Measurements from ENCODE around the gene POGLUT2.
A peak's percentile ranks its signal among the peaks of the same experiment; 100 is the strongest.

The POGLUT2 gene

DNA sequence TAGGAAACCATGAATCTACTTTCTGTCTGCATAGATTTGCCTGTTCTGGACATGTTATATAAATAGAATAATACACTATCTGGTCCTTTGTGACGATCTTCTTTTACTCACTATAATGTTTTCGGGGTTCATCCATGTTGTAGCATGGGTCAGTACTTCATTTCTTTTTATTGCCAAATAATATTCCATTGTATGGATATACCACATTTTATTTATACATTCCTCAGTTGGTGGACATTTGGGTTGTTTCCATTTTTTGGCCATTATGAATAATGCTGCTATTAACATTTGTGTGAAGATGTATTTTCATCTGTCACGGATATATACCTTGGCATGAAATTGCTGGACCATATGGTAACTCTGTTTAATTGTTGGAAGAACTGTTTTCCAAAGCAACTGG, 6.9 kb upstream of the POGLUT2 start:
- no peak for DNase-seq

DNA sequence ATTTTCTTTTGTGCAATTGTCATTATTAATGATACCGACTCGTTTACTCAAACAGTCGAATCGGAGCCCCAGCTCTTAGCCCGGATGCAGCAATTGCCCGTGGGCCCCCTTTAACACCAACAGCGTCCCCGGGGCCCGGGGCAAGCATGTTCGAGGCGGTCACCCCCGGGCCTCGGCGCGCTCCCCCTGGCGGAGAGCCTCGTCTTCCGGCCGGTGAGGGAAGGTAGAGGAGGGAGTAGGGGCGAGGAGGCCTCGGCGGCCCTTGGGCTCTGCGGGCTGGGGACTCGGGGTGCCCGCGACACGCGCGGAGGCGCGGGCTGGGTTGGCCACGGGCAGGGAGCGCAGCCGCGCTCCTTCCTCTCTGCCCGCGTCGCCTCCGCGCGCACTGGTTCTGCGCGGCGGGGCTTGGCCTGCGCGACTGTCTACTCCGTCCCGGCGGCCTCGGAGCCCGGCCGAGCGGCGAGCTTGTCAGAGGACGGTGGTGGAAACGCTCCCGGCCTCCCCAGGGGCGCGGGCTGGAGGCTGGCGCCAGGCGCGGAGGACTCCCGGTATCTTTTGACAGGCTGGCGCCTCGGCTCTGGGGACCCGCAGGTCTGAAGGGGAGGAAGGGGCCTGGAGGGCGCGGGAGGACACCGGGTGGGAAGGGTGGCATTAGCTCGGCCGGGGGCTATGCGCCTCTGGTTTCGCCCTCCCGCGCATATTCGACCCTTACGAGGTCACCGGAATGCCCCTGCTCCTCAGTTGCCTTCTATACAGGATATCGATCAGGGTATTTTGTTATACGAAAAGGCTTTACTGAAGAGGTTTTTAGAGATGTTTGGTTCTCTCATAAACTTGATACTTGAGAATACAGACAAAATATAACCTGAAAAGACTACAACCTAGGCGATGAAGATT, 1.6 kb upstream of the POGLUT2 start:
- DNase-seq, result peak; percentile 52

DNA sequence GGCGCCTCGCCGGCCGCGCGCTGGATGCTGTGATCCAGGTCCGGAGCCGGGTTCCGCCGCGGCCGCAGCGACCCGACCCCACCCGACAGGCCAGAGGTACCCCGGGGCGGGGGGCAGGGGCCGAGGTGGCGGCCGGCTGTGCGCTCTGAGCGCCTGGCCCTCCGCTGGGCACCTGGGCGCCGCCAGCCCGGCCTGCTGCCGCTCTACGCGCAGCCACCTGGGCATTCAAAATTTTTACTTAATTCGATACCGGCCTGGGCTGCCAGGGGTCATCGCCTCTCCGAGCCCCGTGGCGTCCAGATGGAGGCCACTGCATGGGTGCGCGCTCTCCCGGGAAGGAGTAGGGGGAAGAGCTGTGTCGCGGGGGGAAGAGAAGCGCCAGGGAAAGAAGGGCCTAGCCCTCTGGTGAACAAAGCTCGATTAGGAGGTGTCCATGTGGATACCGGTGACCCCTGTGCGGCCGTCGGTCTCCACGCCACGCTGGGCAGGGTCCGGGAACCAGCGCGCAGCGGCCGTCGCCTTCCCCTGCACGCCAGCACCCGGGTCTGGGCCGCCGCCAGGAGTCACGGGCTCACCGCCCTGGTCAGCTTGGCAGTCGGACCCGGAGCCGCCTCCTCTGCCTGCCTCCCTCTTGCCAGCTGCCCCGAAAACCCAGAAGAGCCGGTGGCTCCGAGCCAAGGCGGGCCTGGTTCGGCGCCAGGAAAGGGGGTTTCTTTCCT, 809 bp upstream of the POGLUT2 start:
- no peak for DNase-seq

DNA sequence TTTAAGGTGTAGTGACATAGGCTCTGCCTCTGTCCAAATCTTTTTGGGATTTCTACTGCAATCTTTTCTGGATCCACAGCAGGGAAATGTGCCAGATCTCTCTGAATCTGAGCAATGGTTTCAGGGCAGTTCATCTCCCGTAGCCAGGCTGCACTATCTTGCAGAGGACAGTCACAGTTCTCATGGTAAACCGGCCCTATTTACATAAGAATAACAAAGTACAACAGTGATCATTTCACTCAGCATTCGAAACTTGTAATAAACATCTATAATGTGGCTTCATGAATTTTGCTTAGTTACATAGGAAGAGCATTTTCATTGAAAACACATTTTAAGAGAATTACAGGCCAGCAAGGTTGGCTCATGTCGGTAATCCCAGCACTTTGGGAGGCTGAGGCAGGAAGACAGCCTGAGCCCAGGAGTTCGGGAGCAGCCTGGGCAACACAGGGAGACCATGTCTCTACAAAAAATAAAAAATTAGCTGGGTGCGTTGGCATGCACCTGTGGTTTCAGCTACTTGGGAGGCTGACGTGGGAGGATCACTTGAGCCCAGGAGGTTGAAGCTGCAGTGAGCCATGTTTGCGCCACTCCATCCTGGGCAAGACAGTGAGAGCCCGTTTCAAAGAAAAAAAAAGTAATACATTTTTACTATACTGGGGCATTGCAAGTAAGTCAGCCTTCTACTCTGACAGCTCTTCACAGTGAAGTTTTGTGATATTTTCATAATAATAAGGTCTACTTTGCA, 5.0 kb downstream of the POGLUT2 start:
- DNase-seq, result no peak

DNA sequence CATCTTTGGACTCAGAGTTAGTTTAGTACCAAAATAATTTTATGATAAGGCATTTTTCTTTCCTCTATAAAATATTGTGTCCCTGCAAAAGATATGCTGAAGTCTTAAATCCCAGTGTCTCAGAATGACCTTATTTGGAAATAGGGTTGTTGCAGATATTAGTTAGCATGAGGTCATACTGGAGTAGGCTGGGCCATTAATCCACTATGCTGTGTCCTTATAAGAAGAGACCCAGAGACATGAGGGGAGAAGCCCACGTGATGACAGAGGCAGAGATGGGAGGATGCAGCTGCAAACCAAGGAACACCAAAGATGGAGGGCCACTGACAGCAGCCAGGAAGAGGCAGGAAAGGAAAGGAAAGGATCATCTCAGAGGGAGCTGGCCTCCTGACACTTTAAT, 6.4 kb downstream of the POGLUT2 start:
- DNase-seq, result no peak

DNA sequence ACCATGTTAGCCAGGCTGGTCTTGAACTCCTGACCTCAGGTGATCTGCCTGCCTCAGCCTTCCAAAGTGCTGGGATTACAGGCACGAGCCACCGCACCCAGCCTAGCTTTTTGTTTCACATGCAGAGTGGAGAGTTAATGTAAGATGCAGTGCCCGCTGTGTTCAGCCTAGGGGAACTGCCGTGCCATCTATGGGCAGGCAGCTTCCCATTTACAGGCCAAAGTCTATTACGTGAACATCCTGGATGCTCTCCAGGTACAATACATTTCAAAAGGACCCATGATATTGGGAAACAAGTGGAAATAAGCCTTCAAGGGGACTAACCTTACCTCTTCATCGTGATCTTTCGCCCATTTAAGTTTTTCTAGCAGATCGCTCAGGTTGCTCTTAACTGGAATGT, 10.1 kb downstream of the POGLUT2 start:
- DNase-seq, result no peak

DNA sequence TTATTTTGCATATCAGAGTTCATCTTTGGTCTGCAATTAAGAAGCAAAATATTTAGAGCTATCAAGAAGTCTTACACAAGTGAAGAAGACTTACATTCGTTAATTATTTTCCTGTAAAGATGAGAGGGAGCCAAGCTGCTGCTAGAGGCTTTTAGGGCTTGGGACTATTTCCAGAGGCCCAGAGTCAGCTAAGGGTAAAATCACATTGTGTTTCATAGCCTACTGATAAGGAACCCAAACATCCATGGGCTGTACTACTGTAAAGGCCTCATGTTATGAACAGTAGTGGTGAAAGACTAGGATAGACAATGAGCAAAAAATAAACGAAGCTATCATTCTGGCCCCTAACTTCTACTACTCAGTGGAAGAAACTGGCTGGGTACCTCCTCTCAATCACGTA, 14.3 kb downstream of the POGLUT2 start:
- DNase-seq, result no peak

DNA sequence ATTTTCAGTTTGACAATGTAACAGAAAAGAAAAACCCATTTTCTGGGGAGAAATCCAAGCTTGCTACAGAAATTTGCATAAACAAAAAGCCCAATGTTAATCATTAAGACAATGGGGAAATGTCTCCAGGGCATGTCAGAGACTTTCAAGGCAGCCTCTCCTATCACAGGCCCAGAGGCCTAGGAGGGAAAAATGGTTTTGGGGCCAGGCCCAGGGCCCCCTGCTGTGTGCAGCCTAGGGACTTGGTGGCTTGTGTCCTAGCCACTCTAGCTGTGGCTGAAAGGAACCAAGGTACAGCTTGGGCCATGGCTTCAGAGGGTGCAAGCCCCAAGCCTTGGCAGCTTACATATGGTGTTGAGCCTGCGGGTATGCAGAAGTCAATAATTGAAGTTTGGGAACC, 17.2 kb downstream of the POGLUT2 start:
- no peak for DNase-seq

DNA sequence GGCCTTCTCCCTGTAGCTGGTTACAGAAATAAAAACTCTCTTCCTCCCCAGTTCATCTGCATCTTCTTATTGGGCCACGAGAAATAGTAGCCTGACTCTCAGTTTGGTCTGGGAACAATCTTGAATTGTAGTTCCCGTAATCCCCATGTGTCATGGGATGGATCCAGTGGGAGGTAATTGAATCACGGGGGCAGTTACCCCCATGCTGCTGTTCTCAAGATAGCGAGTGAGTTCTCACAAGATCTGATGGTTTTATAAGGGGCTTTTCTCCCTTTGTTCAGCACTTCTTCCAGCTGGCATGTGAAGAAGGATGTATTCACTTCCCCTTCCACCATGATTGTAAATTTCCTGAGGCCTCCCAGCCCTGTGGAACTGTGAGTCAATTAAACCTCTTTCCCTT, 18.1 kb downstream of the POGLUT2 start:
- DNase-seq, result peak; percentile 12

DNA sequence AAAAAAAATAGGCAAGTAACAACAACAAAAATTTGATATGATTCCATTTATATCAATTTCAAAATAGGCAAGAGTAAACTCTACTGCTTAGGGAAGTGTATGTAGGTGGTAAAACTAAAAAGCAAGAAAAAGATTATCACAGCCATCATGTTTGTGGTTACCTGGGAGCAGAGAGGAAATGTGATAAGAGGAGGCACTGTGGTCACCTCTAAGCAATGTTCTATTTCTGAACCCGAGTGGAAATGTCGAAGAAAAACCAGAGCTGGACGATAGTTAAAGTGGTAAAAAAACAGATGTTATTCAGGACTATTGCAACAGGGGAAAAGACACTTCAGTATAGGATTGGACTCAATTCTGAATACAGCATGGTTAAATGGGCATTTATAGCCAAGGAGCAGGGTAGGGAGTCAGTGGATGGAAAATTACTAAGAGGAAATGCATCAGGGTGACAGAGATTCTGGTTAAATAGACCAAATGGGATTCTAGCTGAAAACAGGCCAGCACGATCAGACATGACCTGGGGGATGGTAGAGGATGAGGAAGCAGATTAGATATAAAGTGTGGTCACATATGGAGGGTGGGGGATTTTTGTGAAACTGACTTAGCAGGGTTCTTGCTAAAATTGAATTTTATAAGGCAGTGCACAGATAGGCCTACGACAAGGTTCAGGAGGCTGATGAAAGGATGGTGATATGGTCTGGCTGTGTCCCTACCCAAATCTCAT, 19.2 kb downstream of the POGLUT2 start:
- peak; percentile 56 for DNase-seq

DNA sequence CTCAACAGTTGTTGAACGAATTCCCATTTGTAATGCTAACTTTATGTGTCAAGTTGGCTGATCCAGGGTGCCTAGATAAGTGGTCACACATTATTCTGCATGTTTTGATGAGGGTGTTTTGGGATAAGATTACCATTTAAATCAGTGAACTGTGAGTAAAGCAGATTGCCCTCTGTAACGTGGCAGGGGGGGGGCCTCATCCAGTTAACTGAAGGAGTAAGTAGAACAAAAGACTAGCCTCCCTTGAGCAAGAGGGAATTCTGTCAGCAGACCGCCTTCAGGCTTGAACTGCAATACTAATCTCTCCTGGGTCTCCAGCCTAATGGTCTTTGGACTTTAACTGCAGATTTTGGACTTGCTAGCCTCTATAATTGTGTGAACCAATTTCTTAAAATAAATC, 21.0 kb downstream of the POGLUT2 start:
- DNase-seq, result no peak

DNA sequence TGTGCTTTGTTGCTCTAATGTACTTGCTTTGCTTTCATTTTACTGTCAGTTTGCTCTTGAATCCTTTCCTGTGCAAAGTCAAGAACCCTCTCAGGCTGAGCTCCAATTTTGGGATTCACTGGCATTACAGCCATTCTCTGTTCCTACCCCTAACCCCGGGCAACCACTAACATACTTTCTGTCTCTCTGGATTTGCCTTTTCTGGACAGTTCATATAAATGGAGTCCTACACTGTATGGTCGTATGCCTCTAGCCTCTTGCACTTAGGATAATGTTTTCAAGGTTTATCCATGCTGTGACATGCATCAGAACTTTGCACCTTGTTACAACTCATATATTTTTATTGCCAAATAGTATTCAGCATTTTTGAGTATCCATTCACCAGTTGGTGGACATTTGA, 22.5 kb downstream of the POGLUT2 start:
- DNase-seq, result no peak

DNA sequence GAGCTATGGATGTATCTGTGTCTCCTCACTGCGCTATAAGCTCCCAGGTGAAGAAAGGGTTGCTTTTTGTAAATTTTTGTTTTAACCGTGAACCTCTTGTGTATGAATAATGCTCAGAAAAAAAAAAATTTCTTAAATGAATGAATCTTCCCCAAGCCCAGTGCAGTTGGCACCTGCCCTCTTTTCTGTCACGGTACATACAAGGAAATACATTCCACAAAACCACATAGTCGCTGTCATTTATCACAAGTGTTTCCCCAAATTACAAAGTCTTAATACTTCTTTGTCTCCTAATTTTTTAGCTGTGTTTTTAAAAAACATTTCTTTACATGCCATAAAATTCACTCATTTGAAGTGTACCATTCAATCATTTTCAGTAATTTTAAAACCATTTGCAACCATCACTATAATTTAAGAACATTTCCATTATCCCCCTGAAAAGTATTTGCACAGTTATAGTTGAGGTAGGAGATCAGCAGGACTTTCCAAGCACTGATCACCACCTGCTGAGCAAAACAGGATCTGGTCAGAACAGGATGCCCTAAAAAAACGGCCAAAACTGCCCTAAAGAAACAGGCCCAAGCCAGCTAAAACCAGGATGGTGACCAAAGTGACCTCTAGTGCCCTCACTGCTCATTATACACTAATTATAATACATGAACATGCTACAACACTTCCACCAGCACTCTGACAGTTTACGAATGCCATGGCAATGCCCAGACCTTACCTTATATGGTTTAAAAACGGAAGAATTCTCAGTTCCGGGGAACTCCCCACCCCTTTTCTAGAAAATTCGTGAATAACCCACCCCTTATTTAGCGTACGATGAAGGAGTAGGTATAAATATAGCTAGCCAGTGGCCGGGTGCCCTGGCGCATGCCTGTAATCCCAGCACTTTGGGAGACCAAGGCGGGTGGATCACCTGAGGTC, 23.9 kb downstream of the POGLUT2 start:
- peak; percentile 84 for DNase-seq

DNA sequence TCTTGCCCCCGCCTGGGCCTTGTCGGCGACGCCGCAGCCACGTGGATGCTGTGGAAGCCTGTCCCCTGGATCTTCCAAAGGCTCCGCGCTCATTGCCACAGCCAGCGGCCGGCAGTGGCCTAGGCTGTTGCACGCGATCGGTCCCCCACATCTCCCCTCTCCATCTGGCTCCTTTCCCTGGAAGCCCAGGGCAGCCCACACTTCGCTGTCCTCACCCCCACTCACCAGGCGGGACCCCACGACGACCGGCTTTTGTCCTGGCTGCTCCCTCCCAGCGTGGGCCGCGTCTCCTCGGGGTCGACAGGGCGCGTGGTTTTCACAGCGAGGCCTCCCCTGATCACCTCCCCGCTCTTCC, 24.6 kb downstream of the POGLUT2 start:
- no peak for DNase-seq

DNA sequence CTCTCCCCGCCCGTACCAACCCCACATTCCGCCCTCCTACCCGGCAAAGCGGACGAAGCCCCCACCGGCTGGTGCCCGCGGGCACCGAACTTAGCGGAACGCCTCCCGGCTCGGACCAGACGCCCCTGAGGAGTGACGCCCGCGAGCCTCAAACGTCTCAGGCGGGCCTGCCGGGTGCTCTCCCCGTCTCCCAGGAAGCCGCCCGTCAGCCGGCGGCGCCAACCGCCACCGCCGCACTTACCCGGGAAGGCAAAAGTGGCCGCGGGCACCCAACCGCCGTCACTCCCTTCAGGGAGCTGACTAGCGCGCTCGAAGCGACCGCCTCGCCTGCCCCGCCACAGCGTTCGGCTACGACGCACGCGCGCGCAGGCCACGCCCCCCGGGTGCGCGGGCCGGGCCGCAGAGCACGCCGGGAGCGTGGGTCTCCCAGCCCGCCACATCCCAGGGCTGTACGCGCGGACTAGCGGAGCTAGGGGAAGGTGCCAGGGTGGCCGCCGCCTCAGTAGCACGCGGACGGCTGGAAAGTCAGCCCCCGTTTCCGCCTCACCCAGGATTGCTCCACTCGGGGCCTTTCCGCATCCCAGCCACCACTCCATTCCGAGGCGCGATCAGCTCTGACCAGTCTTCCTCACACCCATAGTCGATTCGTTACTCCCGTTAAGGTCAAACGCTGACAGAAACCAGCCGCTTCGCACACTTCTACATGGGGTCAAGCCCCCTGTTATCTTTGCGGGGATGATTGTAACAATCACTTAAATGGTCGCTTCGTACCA, 25.1 kb downstream of the POGLUT2 start, which contains the start of gene TEX30:
TEX30 (minus strand) TSS at position 346 of the 773 bp plus-strand sequence. CDS start 3,760 bp downstream, outside the sequence.
- DNase-seq, result peak; percentile 83

DNA sequence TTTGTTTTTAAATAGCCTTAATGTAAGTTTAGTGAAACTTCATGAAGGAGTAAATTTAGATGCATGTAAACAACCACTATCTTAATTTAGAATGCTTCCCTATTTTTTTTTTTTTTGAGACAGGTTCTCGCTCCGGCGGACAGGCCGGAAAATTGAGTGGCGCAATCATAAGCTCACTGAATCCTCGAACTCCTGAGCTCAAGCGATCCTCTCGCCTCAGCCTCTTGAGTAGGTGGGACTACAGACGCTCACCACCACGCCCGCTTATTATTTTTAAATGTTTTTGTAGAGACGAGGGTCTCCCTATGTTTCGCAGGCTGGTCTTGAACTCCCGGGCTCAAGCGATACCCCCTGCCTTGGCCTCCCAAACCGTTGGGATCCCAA, 26.7 kb downstream of the POGLUT2 start:
- peak; percentile 47 for DNase-seq

DNA sequence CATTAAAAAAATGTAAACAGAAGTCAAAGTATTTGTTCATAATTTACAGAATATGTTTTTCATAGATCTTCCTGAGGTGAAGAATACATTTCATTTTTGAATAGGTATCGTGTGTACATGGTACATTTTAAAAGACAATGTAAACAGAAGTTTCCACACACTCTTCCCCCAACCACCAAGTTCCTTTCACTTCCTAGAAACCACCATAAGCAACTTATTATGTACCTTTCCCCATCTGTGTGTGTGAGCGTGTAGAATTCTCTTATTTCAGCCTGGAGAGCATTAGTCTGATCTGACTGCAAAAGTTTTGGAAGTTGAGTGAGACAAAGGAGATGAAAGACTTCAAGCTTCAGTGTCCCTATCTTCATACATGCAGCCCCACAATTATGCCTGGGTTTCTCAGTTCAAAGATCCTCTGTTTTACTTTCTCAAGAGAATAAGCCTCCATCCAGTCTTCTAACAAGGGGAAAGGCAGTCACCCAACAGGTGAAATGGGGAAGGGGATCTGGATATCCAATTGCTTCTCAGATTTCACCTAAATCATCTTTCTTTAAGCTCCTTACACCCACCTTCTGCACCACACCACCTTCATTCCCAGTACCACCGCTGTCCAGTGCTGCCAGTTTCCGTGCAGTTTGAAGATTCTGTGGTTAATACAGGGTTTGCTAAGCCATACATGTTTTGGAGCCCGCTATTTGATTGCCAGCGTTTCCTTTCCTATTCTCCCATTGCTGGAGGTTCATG, 27.3 kb downstream of the POGLUT2 start:
- DNase-seq, result peak; percentile 75

DNA sequence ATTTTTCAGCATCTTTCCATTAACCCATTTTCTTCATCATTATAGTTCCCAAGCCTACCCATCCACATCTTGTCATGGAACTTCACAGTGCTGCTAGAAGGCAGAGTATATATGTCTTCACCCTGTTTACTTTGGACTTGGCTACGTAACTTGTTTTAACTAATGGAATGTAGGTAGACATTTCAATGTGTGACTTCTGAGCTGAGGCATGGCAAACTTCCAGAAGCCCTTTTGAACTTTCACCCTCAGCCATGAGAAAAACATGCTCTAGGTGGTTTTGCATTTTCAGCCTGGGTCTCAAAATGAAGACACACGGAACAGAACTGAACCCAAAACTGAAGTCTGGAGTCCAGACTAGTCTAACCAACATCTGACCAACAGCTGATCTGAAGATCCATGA, 28.3 kb downstream of the POGLUT2 start:
- no peak for DNase-seq

DNA sequence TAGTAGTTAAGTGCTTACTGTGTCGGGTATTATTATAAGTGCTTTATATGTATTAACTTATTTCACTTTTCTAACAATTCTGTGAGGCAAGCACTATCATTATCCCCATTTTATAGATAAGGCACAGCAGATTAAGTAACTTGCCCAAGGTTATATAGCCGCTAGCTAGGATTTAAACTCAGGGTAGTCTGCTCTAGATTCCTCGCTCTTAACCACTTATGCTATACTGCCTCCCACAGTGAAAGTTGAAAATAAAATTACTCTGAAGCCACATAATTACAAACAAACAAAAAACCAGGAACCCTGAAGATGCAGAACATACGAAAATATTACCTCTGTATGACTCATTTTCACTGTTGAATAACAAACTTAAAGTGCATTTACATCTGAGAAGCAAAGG, 29.1 kb downstream of the POGLUT2 start:
- DNase-seq, result no peak

DNA sequence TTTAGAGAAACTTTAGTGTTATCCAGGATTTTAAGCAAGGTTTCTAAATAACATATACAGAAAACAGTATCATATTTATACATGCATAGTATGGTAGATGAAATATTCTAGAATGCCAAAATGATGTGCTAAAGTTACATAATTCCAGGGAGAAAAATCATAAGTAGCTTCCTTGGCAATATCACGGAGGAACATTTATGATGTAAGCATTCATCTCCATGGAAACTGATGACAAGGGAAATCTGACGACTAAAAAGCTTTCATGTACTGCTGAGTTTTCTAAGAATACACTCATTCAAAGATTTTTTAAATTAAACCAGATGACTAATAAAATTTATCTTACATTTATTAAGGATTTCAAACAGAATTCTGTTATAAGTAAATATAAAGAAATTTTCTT, 29.9 kb downstream of the POGLUT2 start:
- DNase-seq, result no peak

Data from MV-4-11 (cell line).